GM23338 (cell line): ENCODE measurements around the gene GAPVD1.

Source experiments
- CREB1 ChIP-seq: fragments of 250-450 bp; sonication (Bioruptor Pico); IDR thresholded peaks from 2 replicates; pipeline ENCODE4 v1.5.0; 2020; ENCODE audit warnings: low read depth, mild to moderate bottlenecking, moderate library complexity
- CTCF ChIP-seq, 2 experiments: fragments of 200-600 bp in 1 of 2; sonication (generic) in 1 of 2; conservative IDR thresholded peaks; 2 replicates each; pipeline versions ENCODE4 v1.5.1 to v1.6.1; 2016 to 2017; ENCODE audit warnings: antibody characterized with exemption in 2 of 2, low read depth in 2 of 2, mild to moderate bottlenecking in 2 of 2, moderate library complexity in 1 of 2
- ETS1 ChIP-seq: IDR thresholded peaks from 2 replicates; pipeline ENCODE4 v1.6.1; 2016; ENCODE audit warnings: antibody characterized with exemption
- EZH2 ChIP-seq: fragments of 200-600 bp; sonication (generic); IDR thresholded peaks from one replicate; pipeline ENCODE4 v1.8.0; 2017; ENCODE audit warnings: antibody characterized with exemption, mild to moderate bottlenecking, low read depth; ENCODE audit not compliant: unreplicated experiment
- EZH2phosphoT487 ChIP-seq: fragments of 200-600 bp; sonication (generic); IDR thresholded peaks from one replicate; pipeline ENCODE4 v1.8.1; 2018; ENCODE audit warnings: antibody characterized with exemption; ENCODE audit not compliant: unreplicated experiment
- JUNB ChIP-seq: IDR thresholded peaks from one replicate; pipeline ENCODE4 v1.6.1; 2016; ENCODE audit warnings: antibody characterized with exemption; ENCODE audit not compliant: unreplicated experiment
- POLR2AphosphoS5 ChIP-seq: IDR thresholded peaks from 2 replicates; pipeline ENCODE4 v1.6.1; 2016; ENCODE audit warnings: antibody characterized with exemption, low read depth
- REST ChIP-seq: IDR thresholded peaks from one replicate; pipeline ENCODE4 v1.6.1; 2018; ENCODE audit warnings: antibody characterized with exemption; ENCODE audit not compliant: unreplicated experiment

GRCh38 chr9:125329978-125330377, 68.4 kb downstream of the GAPVD1 start:
- TF ChIP-seq CTCF (conservative IDR thresholded peaks at IDR 0.05; ENCODE audit: low read depth in 2 of 2) (no peak), EZH2phosphoT487 (no peak), EZH2 (no peak), CREB1 (CRISPR knock-in tag) (no peak), POLR2AphosphoS5 (no peak), REST (no peak), JUNB (no peak), ETS1 (no peak)
